ENCODE measurements around the gene TOX4.

TOX4 gene

DNA sequence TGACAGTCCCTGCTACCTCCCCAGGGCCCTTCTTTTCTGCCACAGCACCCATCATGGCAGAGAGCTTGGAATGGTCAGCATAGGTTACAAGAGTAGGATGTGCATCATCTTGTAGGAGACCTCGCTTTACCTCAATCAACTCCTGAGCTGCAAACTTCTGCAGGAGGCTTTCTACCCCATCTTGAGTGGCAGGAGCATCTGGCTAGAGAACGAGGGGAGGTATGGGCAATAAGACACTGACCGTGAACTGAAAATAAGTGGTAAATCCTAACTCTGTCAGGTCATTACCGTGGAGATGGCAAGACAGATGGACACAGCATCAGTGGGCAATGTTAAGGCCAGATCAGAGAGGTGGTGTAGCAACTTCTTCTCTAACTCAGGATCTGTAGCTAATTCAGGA lies 26.4 kb downstream of the TOX4 start:
- no peak for DNase-seq

DNA sequence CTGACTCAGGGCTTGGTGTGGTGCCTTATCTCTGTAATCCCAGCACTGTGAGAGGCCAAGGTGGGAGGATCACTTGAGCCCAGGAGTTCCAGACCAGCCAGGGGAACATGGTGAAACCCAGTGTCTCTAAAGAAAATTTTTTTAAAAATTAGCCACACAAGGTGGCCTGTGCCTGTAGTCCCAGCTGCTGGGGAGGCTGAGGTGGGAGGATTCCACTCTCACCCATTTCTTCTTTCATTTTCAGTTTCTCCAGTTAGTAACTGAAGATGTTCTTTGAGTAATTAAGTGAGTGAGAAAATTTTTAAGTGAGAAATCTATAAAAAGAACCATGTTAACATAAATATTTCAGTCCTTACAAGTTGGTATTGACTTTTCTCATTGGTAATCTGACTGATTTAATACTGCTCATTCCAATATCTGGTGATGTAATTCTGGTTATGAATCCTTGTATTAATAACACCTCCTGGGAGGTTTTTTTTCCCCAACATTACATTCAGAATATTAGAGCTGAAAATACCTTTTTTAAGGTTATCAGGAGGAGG lies 28.1 kb downstream of the TOX4 start:
- DNase-seq, result no peak

DNA sequence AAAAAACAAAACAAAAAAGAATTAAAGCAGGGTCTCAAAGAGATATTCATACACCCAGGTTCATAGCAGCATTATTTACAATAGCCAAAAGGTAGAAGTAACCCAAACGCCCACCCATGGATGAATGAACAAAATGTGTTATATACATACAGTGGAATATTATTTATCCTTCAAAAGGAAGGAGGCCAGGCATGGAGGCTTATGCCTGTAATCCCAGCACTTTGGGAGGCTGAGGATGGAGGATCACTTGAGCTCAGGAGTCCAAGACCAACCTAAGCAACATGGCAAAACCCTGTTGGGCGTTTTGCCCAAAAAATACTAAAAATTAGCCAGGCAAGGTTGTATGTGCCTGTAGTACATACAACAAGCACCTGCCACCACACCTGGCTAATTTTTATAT lies 29.6 kb downstream of the TOX4 start:
- no peak for DNase-seq

DNA sequence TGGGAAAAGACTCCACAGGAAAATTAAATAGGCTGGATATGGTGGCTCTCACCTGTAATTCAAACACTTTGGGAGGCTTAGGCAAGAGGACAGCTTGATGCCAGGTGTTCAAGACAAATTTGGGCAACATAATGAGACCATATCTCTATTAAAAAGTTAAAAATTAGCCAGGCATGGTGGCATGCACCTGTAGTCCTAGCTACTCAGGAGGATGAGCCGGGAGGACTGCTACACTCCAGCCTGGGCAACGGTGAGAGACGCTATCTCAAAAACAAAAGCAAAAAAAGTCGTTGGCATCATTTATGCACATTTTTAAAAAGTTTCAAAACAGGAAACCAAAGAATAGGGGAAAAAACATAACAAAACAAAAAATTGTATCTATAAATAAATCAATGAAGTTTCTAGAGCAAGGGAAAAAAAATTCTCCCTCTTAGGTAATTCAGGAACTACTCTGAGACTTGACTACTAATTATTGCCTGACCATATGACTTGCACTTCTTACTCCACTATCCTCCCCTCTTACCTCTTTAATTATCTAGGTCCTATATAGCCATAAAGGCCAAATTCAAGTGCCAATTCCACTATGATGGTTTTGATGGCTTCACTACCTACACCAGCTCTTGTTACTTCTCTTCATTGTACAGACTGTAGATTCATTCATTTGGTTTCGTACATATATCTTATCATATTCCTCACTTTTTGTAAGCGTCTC lies 32.6 kb downstream of the TOX4 start:
- DNase-seq, result no peak

DNA sequence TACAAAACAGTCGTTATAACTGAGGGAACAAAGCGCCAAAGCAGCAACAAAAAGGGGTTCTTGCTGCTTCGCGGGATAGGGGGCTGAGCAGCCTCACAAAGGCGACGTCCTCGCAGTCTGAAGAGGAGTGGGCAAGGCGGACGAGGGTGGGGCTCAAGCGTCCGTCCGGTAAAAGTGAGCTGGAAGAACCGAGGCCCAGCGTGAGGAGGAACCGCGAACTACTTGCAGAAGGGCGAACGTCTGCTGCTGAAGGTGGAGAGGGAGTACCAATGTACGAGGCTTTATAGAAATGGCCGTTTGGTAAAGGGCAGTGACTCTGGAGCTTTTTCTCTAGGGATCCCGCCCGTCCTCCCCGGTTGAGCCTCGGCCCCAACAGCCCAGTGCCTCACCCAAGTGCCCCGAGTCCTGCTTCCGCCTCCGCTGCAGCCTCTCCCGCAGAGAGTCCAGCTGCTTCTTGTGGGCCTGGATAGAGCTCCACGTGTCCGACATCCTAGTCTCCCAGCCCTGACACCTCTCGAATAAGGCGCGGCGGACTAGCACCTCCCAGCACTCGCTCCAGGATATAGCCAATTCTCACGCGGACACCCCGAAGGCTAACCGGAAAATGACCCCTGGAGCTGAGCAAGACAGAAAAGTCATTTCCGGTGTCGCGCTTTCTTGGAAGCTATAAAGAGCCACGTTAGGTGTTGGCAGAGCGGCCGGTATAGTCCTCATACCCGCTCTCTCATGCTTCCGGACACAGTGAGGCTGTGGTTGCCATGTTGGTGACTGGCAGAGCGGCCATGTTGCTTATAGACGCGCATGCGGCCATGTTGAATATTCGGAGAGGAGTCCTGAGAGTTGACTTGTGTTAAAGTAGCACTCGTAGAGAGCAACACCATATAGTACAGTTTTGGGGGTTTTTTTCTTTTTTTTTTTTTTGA lies 34.0 kb downstream of the TOX4 start, which contains the start of gene METTL3:
METTL3 (minus strand) TSS at position 606 of the 923 bp plus-strand sequence; CDS start at position 489, 117 bp downstream.
- DNase-seq, result peak; percentile 91

GRCh38 chr14:21514341-21514740 lies 37.3 kb downstream of the TOX4 start:
- DNase-seq, result no peak

DNA sequence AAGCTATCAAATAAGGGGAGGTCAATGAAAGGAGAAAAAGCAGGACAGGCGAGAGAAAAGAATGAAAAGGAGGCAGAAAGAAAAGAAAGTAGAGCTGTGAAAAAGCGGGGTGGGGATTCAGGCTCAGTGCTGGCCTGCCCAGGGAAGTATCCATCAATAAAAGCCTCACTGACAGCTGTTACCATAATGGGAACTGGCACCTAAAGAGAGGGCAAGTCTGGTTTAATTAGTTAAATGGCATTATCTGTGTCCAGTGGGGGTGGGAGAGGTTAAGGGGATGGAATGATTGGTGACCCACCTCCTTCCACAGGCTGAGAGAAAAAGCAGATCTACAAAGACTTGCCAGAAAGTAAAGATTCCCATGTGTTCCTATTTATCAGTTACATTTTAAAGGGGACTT lies 41.7 kb downstream of the TOX4 start:
- no peak for DNase-seq

DNA sequence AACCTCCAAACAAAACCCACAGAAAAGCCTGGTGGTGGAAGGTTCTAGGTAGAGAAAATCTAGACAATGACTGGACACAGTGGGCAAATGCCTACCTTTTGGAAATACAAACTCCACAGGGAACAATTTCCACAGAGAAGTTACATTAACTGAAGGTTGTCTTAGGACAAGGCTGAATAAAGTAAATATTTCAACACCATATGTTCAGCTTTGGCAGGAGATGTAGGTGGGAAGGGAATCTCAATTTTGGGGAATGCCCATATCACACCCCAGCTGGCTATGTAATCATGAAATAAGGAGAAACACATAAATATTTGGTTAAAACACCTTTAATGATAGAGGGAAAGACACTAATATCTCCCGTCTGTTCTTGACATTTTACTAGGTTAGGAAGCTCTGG lies 43.8 kb downstream of the TOX4 start:
- DNase-seq, result no peak

DNA sequence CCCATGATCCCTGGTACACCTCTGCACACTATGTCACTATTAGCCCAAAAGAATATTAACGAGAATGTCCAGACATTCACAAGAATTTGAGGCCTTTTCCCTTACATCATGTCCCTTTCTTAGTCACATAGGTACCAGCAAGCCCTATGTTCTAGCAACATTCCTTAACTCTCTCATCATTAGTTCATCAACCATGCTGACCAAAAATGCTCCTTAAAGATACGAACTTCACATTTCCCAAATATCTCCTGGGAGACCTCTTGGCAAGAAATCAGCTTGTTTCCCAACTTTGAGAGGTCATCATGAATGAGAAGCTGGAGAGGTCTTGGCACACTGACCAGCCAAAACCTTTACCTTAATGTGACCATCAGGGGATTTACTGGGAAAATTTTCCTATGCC lies 44.5 kb downstream of the TOX4 start:
- no peak for DNase-seq

- no peak for DNase-seq
Observed at GRCh38 chr14:21523203-21523602, 46.2 kb downstream of the TOX4 start.

- DNase-seq, result no peak
Observed at GRCh38 chr14:21524575-21525490, 47.8 kb downstream of the TOX4 start.

- DNase-seq, result no peak
Observed at GRCh38 chr14:21525571-21525961, 48.6 kb downstream of the TOX4 start.

DNA sequence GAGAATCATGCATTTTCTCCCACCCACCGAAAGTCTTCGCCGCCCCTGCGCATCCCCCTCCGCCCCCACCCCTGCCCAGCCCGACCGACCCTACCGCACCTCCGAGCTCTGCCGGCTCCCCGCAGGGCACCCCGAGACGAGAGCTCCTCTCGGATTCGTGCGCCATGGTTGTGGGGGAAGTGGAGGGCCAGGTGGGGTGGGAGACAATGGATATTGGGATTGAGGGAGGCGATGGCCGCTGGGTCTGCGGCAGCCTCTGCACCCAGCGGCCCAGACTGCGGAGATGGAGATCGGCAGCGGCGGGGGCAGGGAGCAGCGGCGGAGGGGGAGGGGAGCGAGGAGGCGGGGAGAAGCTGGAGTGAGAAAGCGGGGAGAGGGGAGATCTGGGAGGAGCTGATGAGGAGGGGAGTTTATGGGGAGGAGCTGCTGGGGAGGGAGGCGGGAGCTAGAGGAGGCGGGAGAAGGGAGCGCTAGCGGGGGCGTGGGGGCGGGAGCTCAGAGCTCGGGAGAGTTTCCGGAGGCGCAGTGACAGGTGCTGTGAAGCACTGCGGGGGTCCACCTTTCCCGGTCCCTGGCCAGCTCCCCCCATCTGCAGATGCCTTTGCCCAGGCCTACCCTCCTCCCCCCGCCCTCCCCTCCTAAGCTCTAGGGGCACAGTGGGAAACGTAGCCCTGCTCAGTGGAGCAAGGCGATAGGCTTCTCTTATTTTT lies 49.1 kb downstream of the TOX4 start, which contains the start of gene SALL2:
SALL2 (minus strand) TSS at position 385 of the 710 bp plus-strand sequence; CDS start at position 166, 219 bp downstream.
- DNase-seq, result peak; percentile 57

- no peak for DNase-seq
Observed at GRCh38 chr14:21526672-21527317, 49.8 kb downstream of the TOX4 start.

DNA sequence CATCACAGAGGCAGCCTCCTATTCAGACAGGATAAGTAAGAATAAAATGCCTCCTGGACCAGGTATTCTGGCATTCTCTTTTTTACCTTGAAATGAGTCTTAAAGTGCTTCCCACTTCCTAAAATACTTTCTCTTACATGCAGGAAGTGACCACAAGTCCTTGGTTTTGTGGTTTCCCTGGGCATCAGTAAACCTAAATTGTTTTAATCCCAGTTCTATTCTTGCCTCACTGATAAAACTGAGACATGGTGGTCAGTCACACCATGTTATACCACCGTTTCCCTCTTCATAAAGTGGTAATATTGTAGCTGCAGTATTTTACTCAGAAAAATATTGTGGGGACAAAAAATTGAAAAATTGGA lies 50.3 kb downstream of the TOX4 start:
- no peak for DNase-seq

GRCh38 chr14:21528381-21529348 lies 51.7 kb downstream of the TOX4 start:
- DNase-seq, result no peak

DNA sequence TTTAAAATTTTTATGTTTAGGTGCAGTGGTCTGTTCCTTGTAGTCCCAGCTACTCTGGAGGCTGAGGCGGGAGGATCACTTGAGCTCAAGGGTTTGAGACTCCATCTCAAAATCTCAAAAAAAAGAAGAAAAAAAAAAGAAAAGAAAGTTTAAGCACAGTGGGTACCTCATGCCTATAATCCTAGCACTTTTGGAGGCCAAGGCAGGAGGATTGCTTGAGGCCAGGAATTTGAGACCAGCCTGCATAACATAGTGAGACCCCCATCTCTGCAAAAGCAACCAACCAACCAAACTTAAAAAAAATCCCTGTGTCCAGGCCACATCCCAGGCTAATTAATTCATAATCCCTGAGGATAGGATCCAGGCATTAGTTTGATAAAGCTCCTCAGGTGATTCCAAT lies 52.5 kb downstream of the TOX4 start:
- no peak for DNase-seq

DNA sequence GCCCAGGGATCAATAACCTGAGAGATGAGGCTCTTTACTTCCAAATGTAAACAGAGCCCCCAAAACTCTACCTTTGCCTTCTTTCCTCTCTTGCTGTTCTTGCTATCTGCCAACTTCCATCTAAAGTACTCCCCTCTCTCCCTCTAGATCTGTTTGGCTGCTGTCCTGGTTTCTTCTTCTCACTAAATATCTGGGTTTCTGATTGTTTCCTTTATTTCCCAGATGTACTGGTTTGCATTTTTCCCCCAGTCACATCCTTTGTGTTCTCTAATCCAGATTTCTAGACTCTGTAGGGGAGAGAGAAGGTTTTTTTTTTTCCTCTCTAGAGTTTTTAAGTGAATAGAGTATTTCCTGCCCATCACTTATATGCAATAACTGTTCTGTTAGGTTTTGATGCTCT lies 56.3 kb downstream of the TOX4 start:
- DNase-seq, result no peak

- no peak for DNase-seq
Observed at GRCh38 chr14:21534576-21534975, 57.6 kb downstream of the TOX4 start.
